HCT116 (cell line): Measurements from ENCODE around the gene TOMM40L. TPM values are rescaled to one million over a fixed set of nuclear protein-coding genes. Genes with fewer than 3 reads are reported as not detected.

ENCODE experiments used
- ATAC-seq: fragments of 200-7000 bp; cut with Tn5 transposase; 2 replicates; pipeline ENCODE4 v1.9.1; 2020; ENCODE audit warnings: mild to moderate bottlenecking, moderate library complexity
- BruUV-seq: library from RNA; stranded (reverse); fragments of 400-500 nt; replicated peaks from 2 replicates; lab custom pipeline; 2021; lab: Mats Ljungman, UMichigan
- CTCF ChIA-PET: fragments of 300-600 bp; sonication (Branson Sonifier 250); formaldehyde crosslinking; loops from one replicate; lab custom pipeline; 2021; ENCODE audit warnings: antibody characterized with exemption; lab: Charles Lee
- POLR2A ChIA-PET: fragments of 300-600, 350-600 bp; sonication (Branson Sonifier 250); formaldehyde crosslinking; loops from one replicate; lab custom pipeline; 2021; ENCODE audit warnings: antibody characterized with exemption; lab: Charles Lee
- RAD21 ChIA-PET, 2 experiments: fragments of 300-600 bp; sonication (Branson Sonifier 250); formaldehyde crosslinking; loops; one replicate each; lab custom pipeline; 2023; ENCODE audit warnings: low total read pairs in 2 of 2; ENCODE audit not compliant: uncharacterized antibody in 2 of 2, unreplicated experiment in 2 of 2, low non-redundant PET in 1 of 2; lab: Charles Lee
- DNase-seq: peaks from one replicate; pipeline ENCODE4 v3.0.0-alpha.2; 2010; ENCODE audit warnings: low read depth, low spot score
- H2AFZ ChIP-seq: fragments of 200-600 bp; shearing (Covaris generic), sonication (generic); 2 replicates; pipeline ENCODE4 v1.6.1; 2017; ENCODE audit warnings: low read depth, mixed run types, mixed read lengths, antibody characterized with exemption, low read length; ENCODE audit not compliant: poor library complexity, severe bottlenecking
- H3K27ac ChIP-seq: 2 replicates; pipeline ENCODE4 v1.5.1; 2012; ENCODE audit warnings: low read depth, low read length
- H3K27me3 ChIP-seq: fragments of 200-600 bp; sonication (generic); 2 replicates; pipeline ENCODE4 v1.6.1; 2016; ENCODE audit warnings: mixed run types, low read length, mixed read lengths; ENCODE audit not compliant: insufficient read depth
- H3K36me3 ChIP-seq, 2 experiments: fragments of 200-500 bp in 1 of 2; fragments of 200-600 bp in 1 of 2; sonication (Bioruptor generic) in 1 of 2; sonication (generic) in 1 of 2; 2 replicates each; pipeline versions ENCODE4 v1.5.1 to v1.6.1; 2014 to 2016; ENCODE audit warnings: low read length in 2 of 2, inconsistent platforms in 1 of 2, mixed read lengths in 1 of 2, mixed run types in 1 of 2; ENCODE audit not compliant: insufficient read depth in 2 of 2, control insufficient read depth in 1 of 2
- H3K4me1 ChIP-seq, 2 experiments: fragments of 200-600 bp in 1 of 2; sonication (generic) in 1 of 2; 2 replicates each; pipeline versions ENCODE4 v1.5.1 to v1.6.1; 2012 to 2017; ENCODE audit warnings: low read length in 2 of 2, inconsistent platforms in 1 of 2, mild to moderate bottlenecking in 1 of 2, mixed read lengths in 1 of 2, mixed run types in 1 of 2, moderate library complexity in 1 of 2; ENCODE audit not compliant: insufficient read depth in 2 of 2, control insufficient read depth in 1 of 2
- H3K4me2 ChIP-seq: fragments of 200-600 bp; sonication (generic); 2 replicates; pipeline ENCODE4 v1.6.1; 2017; ENCODE audit warnings: mixed run types, low read length, mixed read lengths
- H3K4me3 ChIP-seq, 2 experiments: fragments of 200-600 bp in 1 of 2; sonication (generic) in 1 of 2; replicated peaks in 1 of 2; 2 replicates each; pipeline ENCODE4 v1.5.1; 2011 to 2016; ENCODE audit warnings: low read length in 2 of 2, control low read depth in 1 of 2, low read depth in 1 of 2, mild to moderate bottlenecking in 1 of 2, mixed read lengths in 1 of 2, mixed run types in 1 of 2
- H3K79me2 ChIP-seq: fragments of 200-600 bp; sonication (generic); 2 replicates; pipeline ENCODE4 v1.6.1; 2017; ENCODE audit warnings: mild to moderate bottlenecking, mixed run types, low read length, moderate library complexity, mixed read lengths; ENCODE audit not compliant: insufficient read depth
- H3K9ac ChIP-seq: fragments of 200-600 bp; sonication (generic); 2 replicates; pipeline ENCODE4 v1.6.1; 2016; ENCODE audit warnings: low read length, mixed read lengths
- H3K9me2 ChIP-seq: fragments of 200-600 bp; sonication (generic), shearing (Covaris generic); 2 replicates; pipeline ENCODE4 v1.6.1; 2017; ENCODE audit warnings: mixed run types, mild to moderate bottlenecking, moderate library complexity; ENCODE audit not compliant: insufficient read depth
- H3K9me3 ChIP-seq, 2 experiments: fragments of 200-500 bp in 1 of 2; fragments of 200-600 bp in 1 of 2; sonication (Bioruptor generic) in 1 of 2; sonication (generic) in 1 of 2; 2 replicates each; pipeline ENCODE4 v1.6.1; 2014 to 2017; ENCODE audit warnings: low read length in 2 of 2, mixed read lengths in 2 of 2, inconsistent platforms in 1 of 2, low read depth in 1 of 2, mild to moderate bottlenecking in 1 of 2, mixed run types in 1 of 2, moderate library complexity in 1 of 2; ENCODE audit not compliant: control insufficient read depth in 1 of 2, insufficient read depth in 1 of 2
- H4K20me1 ChIP-seq: fragments of 200-600 bp; sonication (generic), shearing (Covaris generic); 2 replicates; pipeline ENCODE4 v1.6.1; 2017; ENCODE audit warnings: mixed run types, mild to moderate bottlenecking, moderate library complexity; ENCODE audit not compliant: insufficient read depth
- ELF1 ChIP-seq: IDR thresholded peaks from 2 replicates; pipeline ENCODE4 v1.6.1; 2012; ENCODE audit warnings: low read depth, borderline replicate concordance
- JUND ChIP-seq: IDR thresholded peaks from 2 replicates; pipeline ENCODE4 v1.6.1; 2012
- POLR2A ChIP-seq: IDR thresholded peaks from 2 replicates; pipeline ENCODE4 v1.7.0; 2011; ENCODE audit warnings: borderline replicate concordance; ENCODE audit not compliant: insufficient read depth, insufficient read length; ENCODE audit errors: extremely low read depth
- RAD21 ChIP-seq: IDR thresholded peaks from 2 replicates; pipeline ENCODE4 v1.6.1; 2012; ENCODE audit warnings: low read depth, mild to moderate bottlenecking
- SRF ChIP-seq: IDR thresholded peaks from 2 replicates; pipeline ENCODE4 v1.6.1; 2012; ENCODE audit warnings: low read depth
- TCF7L2 ChIP-seq: IDR thresholded peaks from 2 replicates; pipeline ENCODE4 v1.7.0; 2011; ENCODE audit warnings: borderline replicate concordance, inconsistent platforms; ENCODE audit not compliant: insufficient read depth, insufficient read length; ENCODE audit errors: extremely low read depth
- intact Hi-C: fragments of 100-400 bp; cut with micrococcal nuclease; formaldehyde crosslinking; loops from 2 replicates; pipeline ENCODE4 v1.10.0; 2022
- total RNA-seq: library from RNA; stranded (reverse); gene quantifications from one replicate; pipeline ENCODE4 v1.2.1, GENCODE V29; 2021; ENCODE audit not compliant: unreplicated experiment
- TF ChIP-seq, protein P1 (sequence below): IDR thresholded peaks from 2 replicates; pipeline ENCODE4 v1.6.1; 2012; ENCODE audit warnings: low read depth
- TF ChIP-seq, protein P2 (sequence below), 3 experiments: fragments of 200-600 bp in 1 of 3; sonication (generic) in 1 of 3; IDR thresholded peaks in 2 of 3; conservative IDR thresholded peaks in 1 of 3; 2 replicates each; pipeline ENCODE4 v1.5.1; 2012 to 2017; ENCODE audit warnings: low read depth in 2 of 3, low read length in 2 of 3, antibody characterized with exemption in 1 of 3, borderline replicate concordance in 1 of 3, control low read depth in 1 of 3, mild to moderate bottlenecking in 1 of 3, mixed read lengths in 1 of 3, mixed run types in 1 of 3, moderate library complexity in 1 of 3; ENCODE audit not compliant: insufficient read depth in 1 of 3

Gene TOMM40L
- total RNA-seq, 1 experiment from 2014 or later = 9.8 TPM

DNA sequence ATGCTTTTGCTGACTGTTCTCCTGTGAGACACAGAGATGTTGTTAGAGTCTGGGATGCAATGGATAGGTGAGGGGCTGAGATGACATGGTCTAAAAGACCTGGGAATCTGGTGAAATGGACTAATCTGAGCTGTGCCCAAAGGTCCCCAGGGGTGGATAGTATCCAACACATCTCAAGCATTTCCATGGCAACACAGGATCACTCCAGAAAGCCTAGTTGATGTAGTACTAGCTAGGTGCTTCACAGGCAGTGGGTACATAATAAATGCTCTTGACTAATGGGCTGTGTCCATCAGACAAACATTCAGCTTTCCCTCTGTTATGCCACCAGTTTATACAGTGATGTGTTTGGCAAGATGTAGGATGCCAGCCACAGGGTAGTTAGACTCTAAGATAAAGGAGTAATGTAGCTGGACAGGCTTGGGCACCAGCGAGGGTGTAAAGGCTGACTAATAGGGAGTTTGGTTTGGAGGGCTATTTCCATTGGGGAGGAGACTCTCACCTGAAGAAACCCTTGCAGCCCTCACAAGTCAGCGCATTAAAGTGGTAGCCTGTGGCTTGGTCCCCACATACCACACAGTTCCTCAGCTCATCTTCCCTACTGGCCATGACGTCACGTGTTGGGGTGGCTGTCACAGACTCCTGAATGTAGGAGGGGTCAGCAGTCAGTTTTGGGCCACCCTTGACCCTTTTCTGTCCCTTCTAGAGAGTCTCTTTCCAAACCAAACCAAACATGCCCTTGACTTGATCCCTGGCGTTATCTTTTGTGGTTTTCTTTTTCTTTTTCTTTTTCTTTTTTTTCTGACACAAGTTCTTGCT is 10.3 kb downstream of the TOMM40L start (continued):
- TF ChIP-seq, protein P1, sequence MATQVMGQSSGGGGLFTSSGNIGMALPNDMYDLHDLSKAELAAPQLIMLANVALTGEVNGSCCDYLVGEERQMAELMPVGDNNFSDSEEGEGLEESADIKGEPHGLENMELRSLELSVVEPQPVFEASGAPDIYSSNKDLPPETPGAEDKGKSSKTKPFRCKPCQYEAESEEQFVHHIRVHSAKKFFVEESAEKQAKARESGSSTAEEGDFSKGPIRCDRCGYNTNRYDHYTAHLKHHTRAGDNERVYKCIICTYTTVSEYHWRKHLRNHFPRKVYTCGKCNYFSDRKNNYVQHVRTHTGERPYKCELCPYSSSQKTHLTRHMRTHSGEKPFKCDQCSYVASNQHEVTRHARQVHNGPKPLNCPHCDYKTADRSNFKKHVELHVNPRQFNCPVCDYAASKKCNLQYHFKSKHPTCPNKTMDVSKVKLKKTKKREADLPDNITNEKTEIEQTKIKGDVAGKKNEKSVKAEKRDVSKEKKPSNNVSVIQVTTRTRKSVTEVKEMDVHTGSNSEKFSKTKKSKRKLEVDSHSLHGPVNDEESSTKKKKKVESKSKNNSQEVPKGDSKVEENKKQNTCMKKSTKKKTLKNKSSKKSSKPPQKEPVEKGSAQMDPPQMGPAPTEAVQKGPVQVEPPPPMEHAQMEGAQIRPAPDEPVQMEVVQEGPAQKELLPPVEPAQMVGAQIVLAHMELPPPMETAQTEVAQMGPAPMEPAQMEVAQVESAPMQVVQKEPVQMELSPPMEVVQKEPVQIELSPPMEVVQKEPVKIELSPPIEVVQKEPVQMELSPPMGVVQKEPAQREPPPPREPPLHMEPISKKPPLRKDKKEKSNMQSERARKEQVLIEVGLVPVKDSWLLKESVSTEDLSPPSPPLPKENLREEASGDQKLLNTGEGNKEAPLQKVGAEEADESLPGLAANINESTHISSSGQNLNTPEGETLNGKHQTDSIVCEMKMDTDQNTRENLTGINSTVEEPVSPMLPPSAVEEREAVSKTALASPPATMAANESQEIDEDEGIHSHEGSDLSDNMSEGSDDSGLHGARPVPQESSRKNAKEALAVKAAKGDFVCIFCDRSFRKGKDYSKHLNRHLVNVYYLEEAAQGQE = no peak

DNA sequence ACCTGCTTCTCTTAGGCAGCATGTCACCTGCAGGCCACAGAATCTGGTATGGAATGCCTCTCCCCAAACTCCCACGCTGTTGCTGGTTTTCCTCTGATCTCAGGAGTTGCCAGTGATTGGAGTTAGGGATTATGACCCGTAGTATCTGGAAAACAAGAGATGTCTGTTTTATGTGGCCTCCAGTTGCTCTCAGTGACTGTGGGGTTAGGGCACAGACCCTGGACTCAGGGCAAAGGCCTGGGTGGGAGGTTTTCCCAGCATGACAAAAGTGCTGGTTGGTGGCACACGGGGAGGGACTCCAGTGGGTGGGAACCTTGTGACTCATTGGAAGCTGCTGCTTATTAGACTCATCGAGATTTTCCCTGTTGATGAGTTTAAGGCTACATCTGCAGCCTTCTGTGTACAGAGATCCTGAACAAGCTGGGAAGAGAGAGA is 12.2 kb downstream of the TOMM40L start, which contains the start of gene NR1I3:
Gene NR1I3 (minus strand): TSS at position 165 of the 435 bp plus-strand sequence. CDS start 1,638 bp downstream, outside the sequence.
- no peak for DNase-seq
- no peak for ATAC-seq
- Histone ChIP-seq H3K4me3 (no peak within 1 kb of the TSS), H3K79me2 (no peaks in the 10 kb centered on the region), H3K4me1 (peaks cover 0 to 8% of the 10 kb centered on the region in 2 experiments; a peak in 2 of 4 replicates), H2AFZ (no peak within 1 kb of the TSS), H3K9ac (no peak within 1 kb of the TSS), H4K20me1 (no peaks in the 10 kb centered on the region), H3K9me3 (no peaks in the 10 kb centered on the region), H3K36me3 (no peaks in the 10 kb centered on the region), H3K27ac (no peak within 1 kb of the TSS), H3K9me2 (no peaks in the 10 kb centered on the region), H3K27me3 (no peaks in the 10 kb centered on the region), H3K4me2 (no peak within 1 kb of the TSS)
- ChIA-PET POLR2A (no interaction called here), CTCF (interaction anchor here (1.8 kb wide), 1 partner anchor 12 kb away, joined by 6 read pairs; the partner anchor contains the start of gene TOMM40L), RAD21 (no interaction called here)
- no TSS peak for BruUV-seq
- TF ChIP-seq POLR2A = no peak
- TF ChIP-seq, protein P1 = no peak
- TF ChIP-seq, protein P2, sequence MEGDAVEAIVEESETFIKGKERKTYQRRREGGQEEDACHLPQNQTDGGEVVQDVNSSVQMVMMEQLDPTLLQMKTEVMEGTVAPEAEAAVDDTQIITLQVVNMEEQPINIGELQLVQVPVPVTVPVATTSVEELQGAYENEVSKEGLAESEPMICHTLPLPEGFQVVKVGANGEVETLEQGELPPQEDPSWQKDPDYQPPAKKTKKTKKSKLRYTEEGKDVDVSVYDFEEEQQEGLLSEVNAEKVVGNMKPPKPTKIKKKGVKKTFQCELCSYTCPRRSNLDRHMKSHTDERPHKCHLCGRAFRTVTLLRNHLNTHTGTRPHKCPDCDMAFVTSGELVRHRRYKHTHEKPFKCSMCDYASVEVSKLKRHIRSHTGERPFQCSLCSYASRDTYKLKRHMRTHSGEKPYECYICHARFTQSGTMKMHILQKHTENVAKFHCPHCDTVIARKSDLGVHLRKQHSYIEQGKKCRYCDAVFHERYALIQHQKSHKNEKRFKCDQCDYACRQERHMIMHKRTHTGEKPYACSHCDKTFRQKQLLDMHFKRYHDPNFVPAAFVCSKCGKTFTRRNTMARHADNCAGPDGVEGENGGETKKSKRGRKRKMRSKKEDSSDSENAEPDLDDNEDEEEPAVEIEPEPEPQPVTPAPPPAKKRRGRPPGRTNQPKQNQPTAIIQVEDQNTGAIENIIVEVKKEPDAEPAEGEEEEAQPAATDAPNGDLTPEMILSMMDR (IDR thresholded peaks at IDR 0.05 in 2 of 3, conservative IDR thresholded peaks at IDR 0.05 in 1 of 3; ENCODE audit: borderline replicate concordance in 1 of 3, insufficient read depth in 1 of 3, low read depth in 2 of 3, low read length in 2 of 3) = no peak
- TF ChIP-seq SRF = no peak
- TF ChIP-seq TCF7L2 = no peak
- TF ChIP-seq ELF1 = no peak
- TF ChIP-seq JUND = no peak
- no peak for TF ChIP-seq RAD21
- intact Hi-C loops = no loop called here
